Osteocyte (in vitro differentiated cells): Measurements from ENCODE around the gene COL4A1. TPM values are rescaled to one million over a fixed set of nuclear protein-coding genes. Genes with fewer than 3 reads are reported as not detected.

ENCODE experiments used
- DNase-seq: peaks from one replicate; pipeline ENCODE4 v3.0.0; 2021; ENCODE audit warnings: mixed read lengths; ENCODE audit not compliant: unreplicated experiment; ENCODE audit errors: extremely low spot score
- H3K27ac Mint-ChIP-seq: one replicate; pipeline ENCODE4 v1.8.0; 2021; ENCODE audit warnings: mild to moderate bottlenecking, mixed read lengths; ENCODE audit not compliant: unreplicated experiment
- H3K27me3 Mint-ChIP-seq: one replicate; pipeline ENCODE4 v1.8.0; 2021; ENCODE audit warnings: mixed read lengths; ENCODE audit not compliant: unreplicated experiment
- H3K36me3 Mint-ChIP-seq: one replicate; pipeline ENCODE4 v1.8.0; 2021; ENCODE audit warnings: mixed read lengths; ENCODE audit not compliant: unreplicated experiment
- H3K4me1 Mint-ChIP-seq: one replicate; pipeline ENCODE4 v1.8.0; 2021; ENCODE audit warnings: mixed read lengths; ENCODE audit not compliant: unreplicated experiment
- H3K4me3 Mint-ChIP-seq: one replicate; pipeline ENCODE4 v1.8.0; 2021; ENCODE audit warnings: mild to moderate bottlenecking, moderate library complexity, mixed read lengths; ENCODE audit not compliant: unreplicated experiment
- H3K9me3 Mint-ChIP-seq: one replicate; pipeline ENCODE4 v1.8.0; 2021; ENCODE audit warnings: mixed read lengths; ENCODE audit not compliant: unreplicated experiment
- CTCF ChIP-seq: fragments of 200-600 bp; sonication (generic); IDR thresholded peaks from 2 replicates; pipeline ENCODE4 v1.5.0; 2021; ENCODE audit warnings: antibody characterized with exemption, mild to moderate bottlenecking, moderate library complexity
- total RNA-seq: library from RNA; stranded (reverse); gene quantifications from 2 replicates; pipeline ENCODE4 v1.2.1, GENCODE V29; 2021

Gene COL4A1
- total RNA-seq, 1 donor from 2014 or later = 3,181 TPM

- peaks cover 35% of the 10 kb centered on the region for H3K36me3 Mint-ChIP-seq
- peaks cover 53% of the 10 kb centered on the region for H3K4me1 Mint-ChIP-seq
- H3K27me3 Mint-ChIP-seq = no peaks in the 10 kb centered on the region
- no peak for DNase-seq
- no peak overlapping the region for H3K4me3 Mint-ChIP-seq
- H3K9me3 Mint-ChIP-seq = no peaks in the 10 kb centered on the region
- peak overlapping the region; percentile 90 for H3K27ac Mint-ChIP-seq
- no peak for TF ChIP-seq CTCF
Measured at GRCh38 chr13:110216006-110216397, 91.0 kb downstream of the COL4A1 start.

GRCh38 chr13:110215606-110216005 lies 91.4 kb downstream of the COL4A1 start:
- H3K27ac Mint-ChIP-seq = peak overlapping the region; percentile 90
- no peak for DNase-seq

GRCh38 chr13:110214637-110215036 lies 92.3 kb downstream of the COL4A1 start:
- peak overlapping the region; percentile 90 for H3K27ac Mint-ChIP-seq

More at GRCh38 chr13:110215606-110216005, 91.4 kb downstream of the COL4A1 start:
- Mint-ChIP-seq H3K36me3 (peaks cover 39% of the 10 kb centered on the region), H3K27me3 (no peaks in the 10 kb centered on the region), H3K9me3 (no peaks in the 10 kb centered on the region), H3K4me1 (peaks cover 49% of the 10 kb centered on the region), H3K4me3 (no peak overlapping the region)
- TF ChIP-seq CTCF = no peak

GRCh38 chr13:110213461-110214074 lies 93.4 kb downstream of the COL4A1 start:
- Mint-ChIP-seq H3K36me3 (peaks cover 45% of the 10 kb centered on the region), H3K4me1 (peaks cover 47% of the 10 kb centered on the region), H3K4me3 (no peak overlapping the region), H3K27ac (no peak overlapping the region), H3K27me3 (no peaks in the 10 kb centered on the region), H3K9me3 (no peaks in the 10 kb centered on the region)
- no peak for TF ChIP-seq CTCF
- DNase-seq = peak; percentile 70

More at GRCh38 chr13:110214637-110215036, 92.3 kb downstream of the COL4A1 start:
- no peaks in the 10 kb centered on the region for H3K27me3 Mint-ChIP-seq
- H3K4me3 Mint-ChIP-seq = no peak overlapping the region
- H3K9me3 Mint-ChIP-seq = no peaks in the 10 kb centered on the region
- DNase-seq = no peak
- peaks cover 40% of the 10 kb centered on the region for H3K36me3 Mint-ChIP-seq
- peaks cover 47% of the 10 kb centered on the region for H3K4me1 Mint-ChIP-seq
- TF ChIP-seq CTCF = no peak

GRCh38 chr13:110212529-110212928 lies 94.4 kb downstream of the COL4A1 start:
- Mint-ChIP-seq H3K9me3 (no peaks in the 10 kb centered on the region), H3K4me1 (peaks cover 38% of the 10 kb centered on the region), H3K27ac (peak overlapping the region; percentile 41), H3K36me3 (peaks cover 53% of the 10 kb centered on the region), H3K27me3 (no peaks in the 10 kb centered on the region), H3K4me3 (no peak overlapping the region)
- DNase-seq = peak; percentile 59
- TF ChIP-seq CTCF = no peak
